8988T (cell line): ENCODE measurements around the gene CASKIN1.
A peak's percentile ranks its signal among the peaks of the same experiment; 100 is the strongest.

Experiments used
- DNase-seq: peaks from one replicate; pipeline ENCODE4 v3.0.0; 2011

CASKIN1 gene

DNA sequence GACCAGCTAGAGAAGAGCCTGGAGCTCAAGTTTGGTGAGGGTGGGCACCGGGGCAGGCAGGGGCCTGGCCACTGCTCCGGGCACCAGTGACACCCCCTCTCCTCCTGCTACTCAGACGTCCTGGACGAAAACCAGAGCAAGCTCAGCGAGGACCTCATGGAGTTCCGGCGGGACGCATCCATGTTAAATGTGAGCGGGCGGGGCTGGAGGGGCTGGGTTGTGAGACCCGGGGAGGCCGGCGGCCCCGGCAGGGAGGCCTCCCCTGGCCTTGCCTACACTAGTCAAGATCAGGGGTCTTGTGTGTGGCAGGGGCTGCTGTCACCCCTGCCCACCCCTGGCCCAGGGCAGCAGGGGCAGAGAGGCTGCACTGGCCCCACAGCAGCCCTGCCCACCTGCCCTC, 23.0 kb downstream of the CASKIN1 start:
- DNase-seq = no peak

- DNase-seq = no peak
These were observed 23.6 kb downstream of the CASKIN1 start for GRCh38 chr16:2172688-2173335.

GRCh38 chr16:2171601-2172178, 24.7 kb downstream of the CASKIN1 start:
- DNase-seq = no peak

DNA sequence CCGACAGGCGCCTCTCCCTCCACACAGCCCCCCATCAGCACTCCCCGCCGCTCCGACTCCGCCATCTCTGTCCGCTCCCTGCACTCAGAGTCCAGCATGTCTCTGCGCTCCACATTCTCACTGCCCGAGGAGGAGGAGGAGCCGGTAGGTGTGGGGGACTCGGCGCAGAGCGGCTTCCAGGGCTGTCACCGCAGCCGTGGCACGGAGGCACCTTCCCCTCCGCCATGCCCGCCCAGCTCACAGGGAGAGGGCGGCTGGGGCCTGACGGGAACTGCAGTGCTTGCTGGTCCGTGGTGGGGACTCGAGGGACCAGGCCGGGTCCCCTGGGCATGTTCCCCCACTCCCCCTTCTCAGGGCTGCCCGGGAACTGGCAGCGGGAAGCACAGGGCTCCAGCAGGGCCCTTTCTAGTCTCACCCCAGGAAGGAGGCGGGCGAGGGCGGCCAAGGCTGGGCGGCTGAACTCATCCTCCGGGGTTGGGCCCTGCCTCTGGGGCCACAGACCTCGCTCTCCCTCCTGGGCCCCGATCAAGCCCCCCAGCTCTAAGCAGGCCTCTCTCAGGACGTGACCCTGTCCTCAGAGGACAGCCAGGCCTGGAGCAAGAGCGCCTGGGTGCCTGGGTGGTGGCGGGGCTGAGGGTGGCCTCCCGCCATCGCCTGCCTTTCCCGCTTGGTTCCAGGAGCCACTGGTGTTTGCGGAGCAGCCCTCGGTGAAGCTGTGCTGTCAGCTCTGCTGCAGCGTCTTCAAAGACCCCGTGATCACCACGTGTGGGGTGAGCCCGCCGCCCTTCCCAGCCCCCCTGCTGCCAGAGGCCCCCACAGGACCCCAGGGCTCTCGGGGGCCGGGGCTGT, 25.6 kb downstream of the CASKIN1 start:
- no peak for DNase-seq

GRCh38 chr16:2170080-2170479, 26.3 kb downstream of the CASKIN1 start:
- DNase-seq = no peak

GRCh38 chr16:2167068-2167638, 29.3 kb downstream of the CASKIN1 start:
- no peak for DNase-seq

DNA sequence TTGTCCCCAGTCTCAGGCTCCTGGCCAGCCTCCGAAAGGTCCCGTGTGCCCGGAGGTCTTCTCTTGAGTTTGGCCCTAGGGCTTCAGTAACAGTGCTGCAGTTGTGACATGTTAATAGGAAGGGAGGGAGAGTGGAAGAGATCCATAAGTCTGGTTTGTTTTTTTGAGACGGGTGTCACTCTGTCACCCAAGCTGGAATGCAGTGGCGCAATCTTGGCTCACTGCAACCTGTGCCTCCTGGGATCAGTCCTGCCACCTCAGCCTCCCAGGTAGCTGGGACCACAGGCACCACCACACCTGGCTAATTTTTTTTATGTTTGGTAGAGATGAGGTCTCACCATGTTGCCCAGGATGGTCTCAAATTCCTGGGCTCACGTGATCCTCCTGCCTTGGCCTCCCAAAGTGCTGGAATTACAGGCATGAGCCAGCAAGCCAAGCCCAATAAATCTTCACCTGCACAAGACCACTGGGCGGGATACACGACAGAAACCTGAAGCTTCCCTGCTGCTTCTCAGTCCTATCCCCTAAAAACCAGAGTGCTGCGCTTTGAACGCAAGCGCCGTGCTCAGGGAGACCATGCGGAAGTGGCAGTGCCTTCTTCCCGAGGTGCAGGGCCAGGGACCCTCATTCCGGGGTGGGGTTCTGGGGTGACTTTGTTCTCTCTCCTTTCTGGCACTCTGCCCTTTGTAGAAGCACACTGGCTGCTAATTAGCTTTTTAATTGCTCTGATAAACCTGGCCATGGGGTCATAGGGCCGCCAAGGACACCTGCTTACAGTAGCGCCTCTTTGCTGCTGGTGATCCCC, 29.9 kb downstream of the CASKIN1 start:
- DNase-seq = no peak

DNA sequence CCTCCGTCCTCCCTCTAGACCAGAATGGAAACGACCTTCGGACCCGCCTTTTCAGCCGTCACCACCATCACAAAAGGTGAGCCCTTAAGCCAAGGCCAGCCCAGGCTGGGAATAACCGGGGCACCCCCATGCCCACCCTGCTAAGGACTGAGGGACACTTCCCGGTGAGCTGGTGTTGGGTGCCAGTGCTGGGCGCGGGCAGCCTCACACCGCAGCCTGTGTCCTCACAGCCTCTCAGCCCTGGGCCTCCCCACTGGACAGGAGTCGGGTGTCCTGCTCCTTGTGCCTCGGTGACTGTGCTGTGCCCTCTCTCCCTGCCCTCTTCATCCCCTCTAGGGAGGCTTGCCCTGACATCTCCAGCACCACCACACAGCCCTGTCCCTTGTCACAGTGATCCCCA, 30.5 kb downstream of the CASKIN1 start:
- no peak for DNase-seq

GRCh38 chr16:2163211-2163881, 33.1 kb downstream of the CASKIN1 start:
- DNase-seq = no peak

- no peak for DNase-seq
These were observed 33.7 kb downstream of the CASKIN1 start for GRCh38 chr16:2162676-2163118.

- no peak for DNase-seq
These were observed 34.5 kb downstream of the CASKIN1 start for GRCh38 chr16:2161911-2162310.

GRCh38 chr16:2160915-2161551, 35.4 kb downstream of the CASKIN1 start:
- DNase-seq = no peak

DNA sequence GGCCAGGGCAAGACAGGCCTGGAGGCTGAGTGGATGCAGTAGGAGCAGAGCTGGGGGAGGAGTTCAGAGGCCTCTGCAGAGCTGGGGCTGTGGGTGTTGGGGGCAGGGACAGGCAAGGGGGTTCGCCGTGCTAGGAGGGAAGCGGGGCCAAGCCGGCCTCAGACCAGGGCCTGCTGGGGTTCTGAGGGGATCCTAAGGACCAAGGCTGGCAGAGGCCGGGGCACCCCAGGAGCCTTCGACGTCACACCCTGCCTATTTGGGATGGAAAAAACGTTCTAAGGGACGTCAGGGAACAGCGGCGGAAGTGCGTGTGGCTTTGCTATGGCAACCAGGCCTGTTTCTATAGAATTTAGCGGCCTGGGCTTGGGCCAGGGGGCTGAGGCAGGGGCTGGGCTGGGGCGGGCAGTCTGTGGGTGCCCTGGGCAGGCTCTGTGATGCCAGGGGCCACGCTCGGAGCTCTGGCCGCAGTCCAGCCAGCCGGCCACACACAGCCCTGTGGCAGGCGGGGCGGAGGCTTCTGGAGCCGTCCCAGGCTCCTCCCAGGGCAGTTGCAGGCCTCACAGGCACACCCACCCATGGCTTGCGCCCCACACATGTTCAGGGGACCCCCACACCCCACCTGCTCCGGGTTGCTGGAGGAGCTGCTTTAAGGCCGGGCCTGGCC, 37.1 kb downstream of the CASKIN1 start:
- DNase-seq = no peak

GRCh38 chr16:2158262-2158638, 38.2 kb downstream of the CASKIN1 start:
- DNase-seq = no peak

GRCh38 chr16:2157480-2158261, 38.7 kb downstream of the CASKIN1 start:
- no peak for DNase-seq

GRCh38 chr16:2156849-2157224, 39.6 kb downstream of the CASKIN1 start:
- DNase-seq = no peak

DNA sequence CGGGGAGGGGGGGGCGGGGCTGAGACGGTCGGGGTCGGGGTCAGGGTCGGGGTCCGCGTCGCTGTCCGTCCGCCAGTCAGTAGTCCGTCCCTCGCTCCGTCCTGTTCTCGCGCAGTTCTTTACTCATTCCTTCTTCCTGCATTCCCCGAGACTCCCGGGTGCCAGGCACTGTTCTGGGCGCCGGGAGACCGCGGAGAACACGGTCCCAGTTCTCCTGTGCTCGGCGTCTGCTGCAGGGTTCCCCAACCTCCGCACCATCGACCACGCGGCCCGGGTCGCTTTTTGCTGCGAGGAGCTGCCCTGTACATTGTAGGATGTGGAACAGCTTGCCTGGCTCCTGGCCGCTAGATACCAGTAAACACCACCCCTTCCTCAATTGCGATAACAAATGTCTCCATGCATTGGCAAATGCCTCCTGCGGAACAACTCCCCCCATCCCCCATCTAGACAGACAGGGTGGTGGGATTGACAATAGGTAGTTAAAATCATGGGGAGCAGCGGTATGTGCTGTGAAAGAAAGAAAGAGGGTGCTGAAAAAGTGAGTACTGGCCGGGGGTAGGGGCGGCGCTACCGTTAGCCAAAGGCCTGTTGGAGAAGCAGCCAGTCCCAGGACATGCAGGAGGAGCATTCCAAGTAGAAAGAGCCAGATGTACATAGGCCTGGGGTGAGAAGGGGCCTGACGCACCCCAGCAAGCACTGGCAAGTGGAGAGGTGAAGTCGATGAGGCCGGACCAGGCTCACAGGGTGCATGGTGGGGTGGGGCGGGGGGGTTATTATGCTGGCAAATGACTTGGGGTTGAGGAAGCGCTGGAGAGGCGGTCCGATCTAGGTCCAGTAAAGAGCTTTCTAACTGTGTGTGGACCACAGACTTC, 40.2 kb downstream of the CASKIN1 start:
- DNase-seq = no peak

- DNase-seq = peak; percentile 96
These were observed 41.1 kb downstream of the CASKIN1 start, which contains the start of gene TRAF7 for GRCh38 chr16:2155091-2155950. TSS of gene TRAF7 (plus strand) at chr16:2155782. CDS start at chr16:2163921, 8,139 bp downstream.
